ENCODE results near the gene EN1. TPM values are rescaled to one million over a fixed set of nuclear protein-coding genes. Genes with fewer than 3 reads are reported as not detected.
A peak's percentile ranks its signal among the peaks of the same experiment; 100 is the strongest.

EN1 gene
- total and polyA plus RNA-seq, 2 of the 13 experiments (the other 11 are each of a cell fraction or from before 2014, with no cell fraction given), result not detected

DNA sequence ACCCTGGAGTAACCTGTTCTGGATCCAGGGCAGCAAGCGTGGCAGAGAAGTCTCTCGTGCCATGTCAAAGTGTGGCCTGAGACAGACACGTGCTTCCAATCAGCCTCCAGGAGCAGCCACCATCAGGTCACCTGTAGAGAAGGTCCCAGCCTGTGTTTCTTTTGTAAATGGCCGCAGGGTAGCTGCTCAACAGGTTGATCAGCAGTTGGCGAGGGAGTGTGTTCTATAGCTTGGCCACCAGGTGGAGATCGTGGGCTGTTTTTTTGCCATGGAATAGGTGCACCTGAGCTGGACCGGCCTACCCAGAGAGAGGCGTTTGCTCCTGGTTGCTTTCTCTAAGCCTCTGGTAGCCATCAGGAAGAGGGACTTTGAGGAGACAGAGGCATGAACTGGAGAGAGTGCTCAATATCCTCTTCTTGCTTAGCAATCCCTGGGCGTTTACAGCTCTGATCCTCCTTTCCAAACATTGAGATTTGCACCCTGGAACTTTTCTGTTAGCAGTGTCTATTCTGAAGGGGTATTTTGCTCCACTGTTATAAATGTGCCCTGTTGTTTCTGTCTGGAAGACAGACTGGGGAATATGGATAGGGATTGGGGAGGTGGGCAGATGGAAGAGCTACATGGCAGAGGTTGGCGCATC lies 34.2 kb upstream of the EN1 start (continued):
- TF ChIP-seq HMGXB4 (CRISPR knock-in tag; IDR thresholded peaks at IDR 0.05; ENCODE audit: borderline replicate concordance in 1 of 2, low read depth in 1 of 2), result 0 out of 4 replicates have a peak, but pooled peaks of 1 of the 2 experiments have one; percentile 30
- 0 out of 2 replicates have a peak, but pooled peaks have one; percentile 47 for TF ChIP-seq ZNF276 (CRISPR knock-in tag; IDR thresholded peaks at IDR 0.05; ENCODE audit: low read depth)
- 0 out of 2 replicates have a peak, but pooled peaks have one; percentile 12 for TF ChIP-seq NFYB (CRISPR knock-in tag; IDR thresholded peaks at IDR 0.05)
- TF ChIP-seq RAD21 (CRISPR knock-in tag; IDR thresholded peaks at IDR 0.05), result peak; percentile 59
- TF ChIP-seq ZNF775 (CRISPR knock-in tag; IDR thresholded peaks at IDR 0.05; ENCODE audit: borderline replicate concordance), result no peak
- TF ChIP-seq MEIS1 (CRISPR knock-in tag; IDR thresholded peaks at IDR 0.05; ENCODE audit: borderline replicate concordance), result peak; percentile 61; the same call in 1 of the 2 replicates
- TF ChIP-seq ZBTB7B (CRISPR knock-in tag; IDR thresholded peaks at IDR 0.05), result no peak
- TF ChIP-seq MAFK (conservative IDR thresholded peaks at IDR 0.05 in 1 of 2, IDR thresholded peaks at IDR 0.05 in 1 of 2; ENCODE audit: low read length in 2 of 2), result no peak
- 0 out of 2 replicates have a peak, but pooled peaks have one; percentile 49 for TF ChIP-seq MTF2 (CRISPR knock-in tag; IDR thresholded peaks at IDR 0.05; ENCODE audit: borderline replicate concordance)
- TF ChIP-seq, protein P1, sequence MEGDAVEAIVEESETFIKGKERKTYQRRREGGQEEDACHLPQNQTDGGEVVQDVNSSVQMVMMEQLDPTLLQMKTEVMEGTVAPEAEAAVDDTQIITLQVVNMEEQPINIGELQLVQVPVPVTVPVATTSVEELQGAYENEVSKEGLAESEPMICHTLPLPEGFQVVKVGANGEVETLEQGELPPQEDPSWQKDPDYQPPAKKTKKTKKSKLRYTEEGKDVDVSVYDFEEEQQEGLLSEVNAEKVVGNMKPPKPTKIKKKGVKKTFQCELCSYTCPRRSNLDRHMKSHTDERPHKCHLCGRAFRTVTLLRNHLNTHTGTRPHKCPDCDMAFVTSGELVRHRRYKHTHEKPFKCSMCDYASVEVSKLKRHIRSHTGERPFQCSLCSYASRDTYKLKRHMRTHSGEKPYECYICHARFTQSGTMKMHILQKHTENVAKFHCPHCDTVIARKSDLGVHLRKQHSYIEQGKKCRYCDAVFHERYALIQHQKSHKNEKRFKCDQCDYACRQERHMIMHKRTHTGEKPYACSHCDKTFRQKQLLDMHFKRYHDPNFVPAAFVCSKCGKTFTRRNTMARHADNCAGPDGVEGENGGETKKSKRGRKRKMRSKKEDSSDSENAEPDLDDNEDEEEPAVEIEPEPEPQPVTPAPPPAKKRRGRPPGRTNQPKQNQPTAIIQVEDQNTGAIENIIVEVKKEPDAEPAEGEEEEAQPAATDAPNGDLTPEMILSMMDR (CRISPR knock-in tag; IDR thresholded peaks at IDR 0.05), result peak; percentile 87
- TF ChIP-seq ZNF331 (CRISPR knock-in tag; IDR thresholded peaks at IDR 0.05), result 0 out of 2 replicates have a peak, but pooled peaks have one; percentile 17
- TF ChIP-seq ZNF678 (CRISPR knock-in tag; IDR thresholded peaks at IDR 0.05), result no peak
- TF ChIP-seq STAG1 (CRISPR knock-in tag; IDR thresholded peaks at IDR 0.05), result peak; percentile 80
- no peak for TF ChIP-seq ZNF407 (CRISPR knock-in tag; IDR thresholded peaks at IDR 0.05; ENCODE audit: not compliant biosample characterization)
